Measurements from ENCODE around the gene FGFR3. TPM values are rescaled to one million over a fixed set of nuclear protein-coding genes. Genes with fewer than 3 reads are reported as not detected.
A peak's percentile ranks its signal among the peaks of the same experiment; 100 is the strongest.

FGFR3 gene
- total RNA-seq, 1 experiment from 2014 or later, result 8.2 TPM

- intact Hi-C loops (cut with micrococcal nuclease; ENCODE audit: unreplicated experiment) (no loop called here), in situ Hi-C loops (cut with HindIII; ENCODE audit: low pct_unique_long_range_greater_than_20kb, low sequenced_read_pairs) (no loop called here)
- ChIA-PET CTCF (no interaction called here), POLR2A (no interaction called here)
- ATAC-seq (no peak), DNase-seq (ENCODE audit: low read depth, low spot score) (no peak)
- H3K9me3 ChIP-seq (ENCODE audit: control insufficient read depth, insufficient read depth, low read depth, low read length), result no peaks in the 10 kb centered on the region
- H3K27ac ChIP-seq (ENCODE audit: low read length), result no peak overlapping the region
- H3K27me3 ChIP-seq (ENCODE audit: control insufficient read depth, insufficient read depth, low read length), result no peaks in the 10 kb centered on the region
- no peak for TF ChIP-seq TCF7L2 (IDR thresholded peaks at IDR 0.05; ENCODE audit: low read depth, low read length)
- no peak for TF ChIP-seq SIN3A (IDR thresholded peaks at IDR 0.05; ENCODE audit: borderline replicate concordance, insufficient read depth, low read depth, low read length)
- TF ChIP-seq, protein P1, sequence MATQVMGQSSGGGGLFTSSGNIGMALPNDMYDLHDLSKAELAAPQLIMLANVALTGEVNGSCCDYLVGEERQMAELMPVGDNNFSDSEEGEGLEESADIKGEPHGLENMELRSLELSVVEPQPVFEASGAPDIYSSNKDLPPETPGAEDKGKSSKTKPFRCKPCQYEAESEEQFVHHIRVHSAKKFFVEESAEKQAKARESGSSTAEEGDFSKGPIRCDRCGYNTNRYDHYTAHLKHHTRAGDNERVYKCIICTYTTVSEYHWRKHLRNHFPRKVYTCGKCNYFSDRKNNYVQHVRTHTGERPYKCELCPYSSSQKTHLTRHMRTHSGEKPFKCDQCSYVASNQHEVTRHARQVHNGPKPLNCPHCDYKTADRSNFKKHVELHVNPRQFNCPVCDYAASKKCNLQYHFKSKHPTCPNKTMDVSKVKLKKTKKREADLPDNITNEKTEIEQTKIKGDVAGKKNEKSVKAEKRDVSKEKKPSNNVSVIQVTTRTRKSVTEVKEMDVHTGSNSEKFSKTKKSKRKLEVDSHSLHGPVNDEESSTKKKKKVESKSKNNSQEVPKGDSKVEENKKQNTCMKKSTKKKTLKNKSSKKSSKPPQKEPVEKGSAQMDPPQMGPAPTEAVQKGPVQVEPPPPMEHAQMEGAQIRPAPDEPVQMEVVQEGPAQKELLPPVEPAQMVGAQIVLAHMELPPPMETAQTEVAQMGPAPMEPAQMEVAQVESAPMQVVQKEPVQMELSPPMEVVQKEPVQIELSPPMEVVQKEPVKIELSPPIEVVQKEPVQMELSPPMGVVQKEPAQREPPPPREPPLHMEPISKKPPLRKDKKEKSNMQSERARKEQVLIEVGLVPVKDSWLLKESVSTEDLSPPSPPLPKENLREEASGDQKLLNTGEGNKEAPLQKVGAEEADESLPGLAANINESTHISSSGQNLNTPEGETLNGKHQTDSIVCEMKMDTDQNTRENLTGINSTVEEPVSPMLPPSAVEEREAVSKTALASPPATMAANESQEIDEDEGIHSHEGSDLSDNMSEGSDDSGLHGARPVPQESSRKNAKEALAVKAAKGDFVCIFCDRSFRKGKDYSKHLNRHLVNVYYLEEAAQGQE (IDR thresholded peaks at IDR 0.05; ENCODE audit: insufficient read depth in 1 of 2, low read depth in 2 of 2, low read length in 1 of 2), result no peak
- H3K36me3 ChIP-seq (ENCODE audit: control insufficient read depth, insufficient read depth, low read length), result no peaks in the 10 kb centered on the region
- BruUV-seq (replicated peaks), result no TSS peak
- no peaks in the 10 kb centered on the region for H3K4me1 ChIP-seq (ENCODE audit: control insufficient read depth, insufficient read depth, low read length)
- H3K4me3 ChIP-seq (ENCODE audit: low read depth in 2 of 2, low read length in 2 of 2), result no peak overlapping the region
These were observed 21.4 kb upstream of the FGFR3 start for GRCh38 chr4:1771555-1772305.

DNA sequence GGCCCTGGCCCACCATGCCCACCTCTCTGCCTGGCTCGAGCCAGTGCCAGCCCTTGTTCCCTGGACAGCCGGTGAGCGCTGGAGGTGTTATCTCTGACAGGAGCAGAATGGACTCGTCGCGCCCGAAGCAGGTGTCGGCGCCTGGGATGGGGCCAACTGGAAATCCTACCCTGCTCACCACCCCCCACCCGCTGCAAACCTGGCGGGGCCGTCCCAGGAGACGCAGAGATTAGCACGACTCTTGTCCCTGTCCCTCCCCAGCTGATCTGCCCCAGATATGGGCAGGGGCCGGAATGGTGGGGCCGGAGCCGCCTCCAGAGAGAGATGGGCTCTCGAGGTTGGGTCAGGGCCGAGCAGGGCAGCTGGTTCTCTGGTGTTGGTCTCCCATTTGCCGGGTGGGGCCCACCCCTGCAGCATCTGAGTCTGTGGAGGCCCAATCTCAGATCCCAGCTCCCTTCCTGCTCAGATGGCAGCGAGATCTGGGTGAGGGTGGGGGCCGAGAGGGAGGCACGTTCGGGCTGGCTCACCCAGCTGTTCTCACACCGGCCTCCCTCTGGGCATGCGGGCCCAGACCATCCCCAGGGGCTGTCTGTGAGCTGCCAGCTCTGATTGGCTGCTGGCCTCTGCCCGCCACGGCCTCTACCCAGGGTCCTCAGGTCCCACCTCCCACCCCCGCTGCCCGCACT, 20.1 kb upstream of the FGFR3 start:
- in situ Hi-C loops (cut with HindIII; ENCODE audit: low pct_unique_long_range_greater_than_20kb, low sequenced_read_pairs), result no loop called here
- no peaks in the 10 kb centered on the region for H3K36me3 ChIP-seq (ENCODE audit: control insufficient read depth, insufficient read depth, low read length)
- ATAC-seq (peak; percentile 39), DNase-seq (ENCODE audit: low read depth, low spot score) (no peak)
- BruUV-seq (replicated peaks), result no TSS peak
- no peak overlapping the region for H3K27ac ChIP-seq (ENCODE audit: low read length)
- TF ChIP-seq TCF7L2 (IDR thresholded peaks at IDR 0.05; ENCODE audit: low read depth, low read length), result no peak
- no peak for TF ChIP-seq SIN3A (IDR thresholded peaks at IDR 0.05; ENCODE audit: borderline replicate concordance, insufficient read depth, low read depth, low read length)
- TF ChIP-seq, protein P1 (IDR thresholded peaks at IDR 0.05; ENCODE audit: insufficient read depth in 1 of 2, low read depth in 2 of 2, low read length in 1 of 2), result no peak
- TF ChIP-seq CTCF (IDR thresholded peaks at IDR 0.05), result no peak
- TF ChIP-seq POLR2AphosphoS5 (IDR thresholded peaks at IDR 0.05; ENCODE audit: low read depth, low read length), result no peak
- ChIA-PET POLR2A (no interaction called here), CTCF (no interaction called here)
- intact Hi-C loops (cut with micrococcal nuclease; ENCODE audit: unreplicated experiment), result no loop called here
- H3K27me3 ChIP-seq (ENCODE audit: control insufficient read depth, insufficient read depth, low read length), result no peaks in the 10 kb centered on the region
- H3K9me3 ChIP-seq (ENCODE audit: control insufficient read depth, insufficient read depth, low read depth, low read length), result no peaks in the 10 kb centered on the region
- no peaks in the 10 kb centered on the region for H3K4me1 ChIP-seq (ENCODE audit: control insufficient read depth, insufficient read depth, low read length)
- no peak overlapping the region for H3K4me3 ChIP-seq (ENCODE audit: low read depth in 2 of 2, low read length in 2 of 2)
